OCI-LY7 (cell line): ENCODE measurements around the gene BAHD1.

Experiments
- CTCF ChIP-seq: fragments of 200-600 bp; sonication (generic); conservative IDR thresholded peaks from 2 replicates; pipeline ENCODE4 v1.5.1; 2014; ENCODE audit warnings: mild to moderate bottlenecking, antibody characterized with exemption, low read length, moderate library complexity, mixed read lengths
- EZH2phosphoT487 ChIP-seq: fragments of 200-600 bp; sonication (generic); IDR thresholded peaks from 2 replicates; pipeline ENCODE4 v1.6.1; 2018; ENCODE audit warnings: low read depth, borderline replicate concordance, mild to moderate bottlenecking, mixed run types, antibody characterized with exemption, low read length, moderate library complexity, mixed read lengths

DNA sequence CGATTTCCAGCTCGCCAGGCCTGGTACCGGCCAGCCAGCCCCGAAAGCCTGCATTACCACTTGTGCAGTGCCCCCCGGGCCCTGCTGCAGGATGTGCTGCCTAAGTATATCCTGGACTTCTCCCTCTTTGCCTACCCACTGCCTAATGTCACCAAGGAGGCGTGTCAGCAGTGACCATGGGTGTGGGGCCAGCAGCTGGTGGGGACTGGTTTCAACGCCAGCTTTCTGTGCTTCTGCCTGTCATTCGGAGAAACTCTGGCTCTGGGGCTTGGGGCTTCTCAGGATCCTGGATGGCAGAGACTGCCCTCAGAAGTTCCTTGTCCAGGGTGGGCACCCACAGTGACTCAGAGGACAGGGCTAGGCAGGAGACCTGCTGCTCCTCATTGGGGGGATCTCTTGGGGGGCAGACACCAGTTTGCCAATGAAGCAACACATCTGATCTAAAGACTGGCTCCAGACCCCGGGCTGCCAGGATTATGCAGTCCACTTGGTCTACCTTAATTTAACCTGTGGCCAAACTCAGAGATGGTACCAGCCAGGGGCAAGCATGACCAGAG lies 31.5 kb downstream of the BAHD1 start:
- TF ChIP-seq CTCF = no peak
- no peak for TF ChIP-seq EZH2phosphoT487
